ENCODE measurements around the gene PRKCE.

The PRKCE gene

DNA sequence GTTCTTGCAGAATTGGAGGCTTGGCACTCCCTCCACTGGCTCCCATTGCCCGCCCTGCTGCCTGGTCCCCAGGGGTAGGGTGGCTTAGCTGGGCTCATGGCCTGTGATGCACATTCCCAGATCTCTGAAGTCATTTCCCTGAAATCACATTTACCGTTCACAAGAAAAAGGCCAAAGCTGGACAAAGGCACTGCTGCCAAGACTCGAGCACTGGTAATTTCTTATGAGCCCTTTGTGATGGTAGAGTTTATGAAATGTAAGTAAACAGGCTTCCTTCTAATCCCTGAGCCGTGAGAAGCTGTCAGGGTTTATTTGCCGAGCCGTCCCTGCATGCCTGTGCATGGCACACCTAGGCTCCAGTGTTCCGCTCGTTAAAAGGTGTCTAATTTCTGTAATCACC lies 398.6 kb downstream of the PRKCE start:
- H3K36me3 ChIP-seq (ENCODE audit: control insufficient read depth in 2 of 2, insufficient read depth in 2 of 2, low read length in 2 of 2): no peaks in the 10 kb centered on the region

DNA sequence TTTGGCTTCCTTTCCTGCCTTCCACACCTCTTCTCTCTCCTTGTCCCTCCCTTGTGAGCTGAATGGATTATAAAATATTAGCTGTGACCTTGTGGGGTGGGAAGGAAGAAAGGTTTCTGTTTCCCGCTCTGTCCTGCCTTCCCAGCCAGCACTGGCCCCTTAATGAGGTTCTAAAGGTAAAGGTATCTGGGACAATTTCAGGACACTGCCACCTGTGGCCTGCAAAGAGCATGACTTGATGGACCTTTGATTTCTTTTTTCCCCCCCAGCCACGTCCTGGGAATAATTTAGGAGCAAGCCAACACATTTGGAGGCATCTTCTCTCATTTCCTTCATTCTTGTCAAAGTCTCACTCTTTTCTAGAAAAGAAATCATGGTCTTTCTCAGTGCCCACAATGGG lies 399.0 kb downstream of the PRKCE start:
- Histone ChIP-seq H3K9me3 (ENCODE audit: control insufficient read depth in 2 of 2, low read length in 2 of 2) (no peaks in the 10 kb centered on the region), H3K36me3 (ENCODE audit: control insufficient read depth in 2 of 2, insufficient read depth in 2 of 2, low read length in 2 of 2) (no peaks in the 10 kb centered on the region), H3K27me3 (ENCODE audit: control insufficient read depth in 2 of 2, insufficient read depth in 2 of 2, low read length in 2 of 2) (no peaks in the 10 kb centered on the region), H3K9ac (ENCODE audit: low read depth in 1 of 2, low read length in 2 of 2) (no peak overlapping the region), H3K27ac (ENCODE audit: low read depth in 2 of 2, low read length in 2 of 2) (no peak overlapping the region), H3K4me1 (ENCODE audit: control insufficient read depth in 2 of 2, insufficient read depth in 2 of 2, low read length in 2 of 2) (peaks cover 0 to 4% of the 10 kb centered on the region in 2 donors), H3K4me3 (ENCODE audit: low read length in 2 of 2) (no peak overlapping the region)

More for the DNA sequence above, 398.6 kb downstream of the PRKCE start:
- Histone ChIP-seq H3K27ac (ENCODE audit: low read depth in 2 of 2, low read length in 2 of 2) (no peak overlapping the region), H3K9ac (ENCODE audit: low read depth in 1 of 2, low read length in 2 of 2) (no peak overlapping the region), H3K27me3 (ENCODE audit: control insufficient read depth in 2 of 2, insufficient read depth in 2 of 2, low read length in 2 of 2) (no peaks in the 10 kb centered on the region), H3K4me3 (ENCODE audit: low read length in 2 of 2) (no peak overlapping the region), H3K4me1 (ENCODE audit: control insufficient read depth in 2 of 2, insufficient read depth in 2 of 2, low read length in 2 of 2) (peaks cover 0 to 4% of the 10 kb centered on the region in 2 donors), H3K9me3 (ENCODE audit: control insufficient read depth in 2 of 2, low read length in 2 of 2) (no peaks in the 10 kb centered on the region)

DNA sequence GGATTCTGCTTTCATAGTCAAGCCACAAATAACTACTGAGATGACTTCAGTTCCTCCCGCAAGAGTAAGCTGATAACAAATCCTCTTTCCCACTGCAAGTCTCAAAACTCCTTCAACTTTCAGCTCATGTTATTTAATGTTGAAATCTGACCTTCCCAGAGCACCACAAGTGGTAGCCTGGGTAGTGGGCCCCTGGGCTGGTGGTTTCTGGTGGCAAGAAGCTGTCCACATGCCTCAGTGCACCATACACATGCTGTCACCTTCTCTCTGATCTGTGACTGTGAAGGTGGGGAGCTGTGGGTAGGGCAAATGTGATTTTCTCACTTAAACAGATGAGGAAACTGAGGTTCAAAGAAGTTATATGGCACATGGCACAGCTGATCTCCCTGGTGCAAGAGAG lies 399.6 kb downstream of the PRKCE start:
- Histone ChIP-seq H3K36me3 (ENCODE audit: control insufficient read depth in 2 of 2, insufficient read depth in 2 of 2, low read length in 2 of 2) (no peaks in the 10 kb centered on the region), H3K27me3 (ENCODE audit: control insufficient read depth in 2 of 2, insufficient read depth in 2 of 2, low read length in 2 of 2) (no peaks in the 10 kb centered on the region), H3K4me1 (ENCODE audit: control insufficient read depth in 2 of 2, insufficient read depth in 2 of 2, low read length in 2 of 2) (peaks cover 0 to 4% of the 10 kb centered on the region in 2 donors), H3K9me3 (ENCODE audit: control insufficient read depth in 2 of 2, low read length in 2 of 2) (no peaks in the 10 kb centered on the region), H3K4me3 (ENCODE audit: low read length in 2 of 2) (no peak overlapping the region), H3K27ac (ENCODE audit: low read depth in 2 of 2, low read length in 2 of 2) (no peak overlapping the region), H3K9ac (ENCODE audit: low read depth in 1 of 2, low read length in 2 of 2) (no peak overlapping the region)

DNA sequence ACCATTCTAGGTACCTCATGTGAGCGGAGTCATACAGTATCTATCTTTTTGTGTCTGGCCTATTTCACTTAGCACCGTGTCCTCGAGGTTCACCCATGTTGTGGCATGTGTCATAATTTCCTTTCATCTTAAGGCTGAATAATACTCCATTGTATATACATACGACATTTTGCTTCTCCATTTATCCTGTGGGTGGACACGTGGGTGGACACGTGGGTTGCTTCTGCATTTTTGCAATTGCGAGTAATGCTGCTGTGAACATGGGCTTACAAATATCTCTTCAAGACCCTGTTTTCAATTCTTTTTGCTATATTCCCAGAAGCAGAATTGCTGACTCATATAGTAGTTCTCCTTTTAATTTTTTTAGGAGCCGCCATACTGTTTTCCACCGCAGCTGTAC lies 402.1 kb downstream of the PRKCE start:
- Histone ChIP-seq H3K9me3 (ENCODE audit: control insufficient read depth in 2 of 2, low read length in 2 of 2) (no peaks in the 10 kb centered on the region), H3K4me1 (ENCODE audit: control insufficient read depth in 2 of 2, insufficient read depth in 2 of 2, low read length in 2 of 2) (peaks cover 0 to 4% of the 10 kb centered on the region in 2 donors), H3K36me3 (ENCODE audit: control insufficient read depth in 2 of 2, insufficient read depth in 2 of 2, low read length in 2 of 2) (no peaks in the 10 kb centered on the region), H3K9ac (ENCODE audit: low read depth in 1 of 2, low read length in 2 of 2) (no peak overlapping the region), H3K27me3 (ENCODE audit: control insufficient read depth in 2 of 2, insufficient read depth in 2 of 2, low read length in 2 of 2) (no peaks in the 10 kb centered on the region), H3K27ac (ENCODE audit: low read depth in 2 of 2, low read length in 2 of 2) (no peak overlapping the region), H3K4me3 (ENCODE audit: low read length in 2 of 2) (no peak overlapping the region)

DNA sequence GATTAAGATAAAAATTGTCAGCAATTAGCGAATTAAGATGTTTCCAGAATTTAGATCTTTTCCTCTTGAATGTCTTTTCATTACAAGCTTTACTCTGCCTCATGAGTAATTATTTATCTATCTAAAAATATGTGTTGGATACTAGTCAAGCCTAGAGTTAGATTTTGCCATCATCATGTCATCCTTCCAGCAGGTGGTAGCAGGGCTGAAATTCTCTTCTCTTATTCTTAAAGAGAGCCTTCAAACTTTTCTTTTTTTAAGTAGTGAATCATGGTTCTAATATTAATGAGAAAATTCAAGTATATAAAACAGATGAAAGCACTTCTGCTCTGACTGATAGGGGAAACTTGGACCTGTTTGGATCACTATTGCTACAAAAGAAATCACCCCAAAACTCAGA lies 405.1 kb downstream of the PRKCE start:
- Histone ChIP-seq H3K36me3 (ENCODE audit: control insufficient read depth in 2 of 2, insufficient read depth in 2 of 2, low read length in 2 of 2) (no peaks in the 10 kb centered on the region), H3K9me3 (ENCODE audit: control insufficient read depth in 2 of 2, low read length in 2 of 2) (no peaks in the 10 kb centered on the region), H3K27me3 (ENCODE audit: control insufficient read depth in 2 of 2, insufficient read depth in 2 of 2, low read length in 2 of 2) (no peaks in the 10 kb centered on the region), H3K27ac (ENCODE audit: low read depth in 2 of 2, low read length in 2 of 2) (no peak overlapping the region), H3K4me3 (ENCODE audit: low read length in 2 of 2) (no peak overlapping the region), H3K9ac (ENCODE audit: low read depth in 1 of 2, low read length in 2 of 2) (no peak overlapping the region), H3K4me1 (ENCODE audit: control insufficient read depth in 2 of 2, insufficient read depth in 2 of 2, low read length in 2 of 2) (no peaks in the 10 kb centered on the region)

DNA sequence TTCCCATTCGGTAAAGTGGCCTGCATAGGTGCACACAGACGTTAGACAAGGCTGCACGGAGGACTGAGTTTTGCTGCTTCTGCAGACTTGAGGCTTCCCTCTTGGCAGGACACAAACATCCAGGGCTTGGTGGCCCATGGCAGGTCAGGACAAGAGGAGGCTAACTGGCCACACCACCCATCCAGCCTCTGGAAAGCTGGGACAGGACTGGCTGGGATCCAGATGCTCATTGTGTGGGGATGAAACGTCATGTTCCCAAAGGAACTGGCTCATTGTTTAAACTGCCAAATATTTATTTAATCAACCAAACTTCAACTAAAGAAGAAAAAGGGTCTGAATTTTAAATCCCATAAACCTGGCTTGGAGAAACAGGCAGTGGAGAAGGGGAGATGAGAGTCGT lies 406.7 kb downstream of the PRKCE start:
- peak overlapping the region in 1 of 2 donors; percentile 34 for H3K27ac ChIP-seq (ENCODE audit: low read depth in 2 of 2, low read length in 2 of 2)

DNA sequence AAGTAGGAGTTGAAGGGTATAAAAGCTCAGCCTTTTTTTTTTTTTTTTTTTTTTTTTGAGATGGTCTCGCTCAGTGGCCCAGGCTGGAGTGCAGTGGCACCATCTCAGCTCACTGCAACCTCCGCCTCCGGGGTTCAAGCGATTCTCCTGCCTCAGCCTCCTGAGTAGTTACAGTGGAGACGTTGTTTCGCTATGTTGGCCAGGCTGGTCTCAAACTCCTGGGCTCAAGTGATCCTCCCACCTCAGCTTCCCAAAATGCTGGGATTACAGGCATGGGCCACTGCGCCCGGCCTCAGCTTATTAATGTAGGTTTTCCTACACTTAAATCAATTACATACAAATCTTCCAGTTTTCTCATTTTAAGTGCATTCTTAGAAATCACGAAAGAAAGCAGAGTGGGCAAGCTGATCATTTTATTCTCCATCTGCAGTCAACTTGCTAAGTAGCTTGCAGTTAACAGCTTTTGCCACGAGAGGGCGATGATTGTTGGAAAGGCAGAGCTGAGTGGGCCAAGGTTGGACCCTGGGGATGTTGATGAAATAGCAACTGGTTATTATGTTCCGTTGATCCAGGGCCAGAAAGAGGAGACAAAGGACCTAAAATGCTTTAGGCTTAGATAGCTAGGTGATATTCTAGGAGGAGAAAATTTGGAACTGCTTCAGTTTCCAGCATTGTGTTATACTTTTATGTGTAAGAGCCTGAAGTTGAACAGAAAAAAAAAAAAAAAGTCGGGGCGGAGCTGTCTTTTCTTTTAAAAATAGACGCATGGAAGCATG lies 411.4 kb downstream of the PRKCE start:
- Histone ChIP-seq H3K27me3 (ENCODE audit: control insufficient read depth in 2 of 2, insufficient read depth in 2 of 2, low read length in 2 of 2) (no peaks in the 10 kb centered on the region), H3K4me1 (ENCODE audit: control insufficient read depth in 2 of 2, insufficient read depth in 2 of 2, low read length in 2 of 2) (peaks cover 3 to 4% of the 10 kb centered on the region in 2 donors), H3K27ac (ENCODE audit: low read depth in 2 of 2, low read length in 2 of 2) (no peak overlapping the region), H3K4me3 (ENCODE audit: low read length in 2 of 2) (no peak overlapping the region), H3K9me3 (ENCODE audit: control insufficient read depth in 2 of 2, low read length in 2 of 2) (no peaks in the 10 kb centered on the region), H3K9ac (ENCODE audit: low read depth in 1 of 2, low read length in 2 of 2) (no peak overlapping the region), H3K36me3 (ENCODE audit: control insufficient read depth in 2 of 2, insufficient read depth in 2 of 2, low read length in 2 of 2) (no peaks in the 10 kb centered on the region)

More for the DNA sequence above, 406.7 kb downstream of the PRKCE start:
- Histone ChIP-seq H3K4me3 (ENCODE audit: low read length in 2 of 2) (no peak overlapping the region), H3K4me1 (ENCODE audit: control insufficient read depth in 2 of 2, insufficient read depth in 2 of 2, low read length in 2 of 2) (peaks cover 0 to 3% of the 10 kb centered on the region in 2 donors), H3K27me3 (ENCODE audit: control insufficient read depth in 2 of 2, insufficient read depth in 2 of 2, low read length in 2 of 2) (no peaks in the 10 kb centered on the region), H3K9me3 (ENCODE audit: control insufficient read depth in 2 of 2, low read length in 2 of 2) (no peaks in the 10 kb centered on the region), H3K9ac (ENCODE audit: low read depth in 1 of 2, low read length in 2 of 2) (no peak overlapping the region), H3K36me3 (ENCODE audit: control insufficient read depth in 2 of 2, insufficient read depth in 2 of 2, low read length in 2 of 2) (no peaks in the 10 kb centered on the region)

DNA sequence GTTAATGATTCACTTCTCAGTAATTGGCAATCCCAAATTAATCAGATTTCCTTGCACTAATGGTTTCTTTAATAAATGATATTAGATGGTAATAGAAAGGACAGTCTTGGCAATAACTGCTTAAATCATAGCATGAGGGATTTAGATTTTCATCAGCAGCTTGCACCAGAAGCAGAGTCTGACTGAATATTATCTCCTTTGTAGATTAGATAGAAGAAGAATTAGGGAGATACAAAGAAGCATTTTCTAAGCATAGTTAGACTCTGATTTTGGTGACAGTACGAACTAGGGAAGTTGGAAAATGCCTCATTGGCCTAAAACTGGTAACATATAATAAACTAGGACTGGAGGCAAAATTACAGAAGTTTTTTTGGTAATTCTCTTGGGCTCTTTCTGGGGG lies 412.9 kb downstream of the PRKCE start:
- H3K36me3 ChIP-seq (ENCODE audit: control insufficient read depth in 2 of 2, insufficient read depth in 2 of 2, low read length in 2 of 2): no peaks in the 10 kb centered on the region
- H3K9ac ChIP-seq (ENCODE audit: low read depth in 1 of 2, low read length in 2 of 2): no peak overlapping the region
- no peaks in the 10 kb centered on the region for H3K9me3 ChIP-seq (ENCODE audit: control insufficient read depth in 2 of 2, low read length in 2 of 2)
- no peak overlapping the region for H3K27ac ChIP-seq (ENCODE audit: low read depth in 2 of 2, low read length in 2 of 2)
- no peak overlapping the region for H3K4me3 ChIP-seq (ENCODE audit: low read length in 2 of 2)
- H3K4me1 ChIP-seq (ENCODE audit: control insufficient read depth in 2 of 2, insufficient read depth in 2 of 2, low read length in 2 of 2): peaks cover 3 to 4% of the 10 kb centered on the region in 2 donors
- H3K27me3 ChIP-seq (ENCODE audit: control insufficient read depth in 2 of 2, insufficient read depth in 2 of 2, low read length in 2 of 2): no peaks in the 10 kb centered on the region

DNA sequence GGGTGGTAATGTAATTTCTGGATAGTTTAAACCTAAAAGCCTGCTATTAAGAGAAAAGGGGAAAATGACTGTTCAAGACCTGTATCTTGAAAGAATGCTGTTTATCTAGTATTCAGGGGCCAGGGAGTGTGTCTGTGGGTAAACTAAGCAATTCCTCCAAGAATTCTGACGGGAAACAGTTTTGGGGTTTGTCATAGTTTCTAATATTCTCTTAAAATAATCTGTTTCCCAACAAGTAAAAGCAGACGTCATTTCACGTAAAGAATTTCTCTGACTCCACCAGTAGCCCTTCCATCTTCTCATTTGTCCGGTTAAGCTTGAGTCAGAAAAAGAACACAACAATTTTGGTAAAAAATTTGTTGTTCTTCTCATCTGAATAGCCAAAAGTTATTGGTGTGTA lies 413.7 kb downstream of the PRKCE start:
- no peak overlapping the region for H3K27ac ChIP-seq (ENCODE audit: low read depth in 2 of 2, low read length in 2 of 2)
- peaks cover 3 to 4% of the 10 kb centered on the region in 2 donors for H3K4me1 ChIP-seq (ENCODE audit: control insufficient read depth in 2 of 2, insufficient read depth in 2 of 2, low read length in 2 of 2)
- H3K4me3 ChIP-seq (ENCODE audit: low read length in 2 of 2): no peak overlapping the region
- H3K27me3 ChIP-seq (ENCODE audit: control insufficient read depth in 2 of 2, insufficient read depth in 2 of 2, low read length in 2 of 2): no peaks in the 10 kb centered on the region
- no peak overlapping the region for H3K9ac ChIP-seq (ENCODE audit: low read depth in 1 of 2, low read length in 2 of 2)
- H3K9me3 ChIP-seq (ENCODE audit: control insufficient read depth in 2 of 2, low read length in 2 of 2): no peaks in the 10 kb centered on the region
- no peaks in the 10 kb centered on the region for H3K36me3 ChIP-seq (ENCODE audit: control insufficient read depth in 2 of 2, insufficient read depth in 2 of 2, low read length in 2 of 2)

DNA sequence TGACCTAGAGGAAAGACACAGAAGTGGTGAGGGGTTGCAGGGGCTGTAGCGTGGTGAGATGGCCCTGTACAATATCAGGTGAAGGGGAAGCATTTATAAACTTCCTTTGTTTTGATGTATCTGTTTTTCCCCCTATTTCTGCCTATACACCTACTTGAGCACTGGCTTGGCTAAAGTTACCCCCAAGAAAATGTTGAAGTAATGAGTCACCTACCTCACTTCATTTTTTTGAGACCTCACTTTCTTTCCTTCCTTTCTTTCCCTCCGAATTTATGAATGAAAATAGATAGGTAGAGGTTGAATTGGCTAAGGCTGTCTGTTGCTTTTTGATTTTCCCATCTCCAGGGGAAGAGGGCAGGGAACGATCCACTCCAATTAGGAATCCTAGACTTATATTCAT lies 414.6 kb downstream of the PRKCE start:
- H3K27ac ChIP-seq (ENCODE audit: low read depth in 2 of 2, low read length in 2 of 2): no peak overlapping the region
- H3K4me1 ChIP-seq (ENCODE audit: control insufficient read depth in 2 of 2, insufficient read depth in 2 of 2, low read length in 2 of 2): peaks cover 3 to 4% of the 10 kb centered on the region in 2 donors

More for the DNA sequence above, 414.6 kb downstream of the PRKCE start:
- Histone ChIP-seq H3K9ac (ENCODE audit: low read depth in 1 of 2, low read length in 2 of 2) (no peak overlapping the region), H3K9me3 (ENCODE audit: control insufficient read depth in 2 of 2, low read length in 2 of 2) (no peaks in the 10 kb centered on the region), H3K27me3 (ENCODE audit: control insufficient read depth in 2 of 2, insufficient read depth in 2 of 2, low read length in 2 of 2) (no peaks in the 10 kb centered on the region), H3K36me3 (ENCODE audit: control insufficient read depth in 2 of 2, insufficient read depth in 2 of 2, low read length in 2 of 2) (no peaks in the 10 kb centered on the region), H3K4me3 (ENCODE audit: low read length in 2 of 2) (no peak overlapping the region)
